Activated naive CD8-positive, alpha-beta T cell treated with anti-CD3 and anti-CD28 coated beads for 36 hours (primary cell): Measurements from ENCODE around the gene GALNT11. TPM values are rescaled to one million over a fixed set of nuclear protein-coding genes. Genes with fewer than 3 reads are reported as not detected.

Experiments used
- DNase-seq: peaks from one replicate; pipeline ENCODE4 v3.0.0; 2021
- H3K27ac Mint-ChIP-seq: one replicate; pipeline ENCODE4 v1.8.0; 2022; ENCODE audit warnings: mild to moderate bottlenecking, moderate library complexity, mixed read lengths
- H3K27me3 Mint-ChIP-seq: one replicate; pipeline ENCODE4 v1.8.0; 2022; ENCODE audit warnings: mild to moderate bottlenecking, mixed read lengths
- H3K36me3 Mint-ChIP-seq: one replicate; pipeline ENCODE4 v1.8.0; 2021; ENCODE audit warnings: mild to moderate bottlenecking, mixed read lengths
- H3K4me1 Mint-ChIP-seq: one replicate; pipeline ENCODE4 v1.8.0; 2021; ENCODE audit warnings: mixed read lengths
- H3K4me3 Mint-ChIP-seq: one replicate; pipeline ENCODE4 v1.8.0; 2022; ENCODE audit warnings: mild to moderate bottlenecking, moderate library complexity, mixed read lengths
- H3K9me3 Mint-ChIP-seq: one replicate; pipeline ENCODE4 v1.8.0; 2022; ENCODE audit warnings: mixed read lengths
- total RNA-seq, 2 experiments: library from RNA; stranded (reverse); gene quantifications; one replicate each; pipeline ENCODE4 v1.2.3, GENCODE V29; 2021

The GALNT11 gene
- total RNA-seq, 2 experiments from 2014 or later, result 18.6 to 19.0 TPM

GRCh38 chr7:152158801-152159587, 133.5 kb downstream of the GALNT11 start:
- peak overlapping the region; percentile 65 for H3K27ac Mint-ChIP-seq
- peaks cover 31% of the 10 kb centered on the region for H3K36me3 Mint-ChIP-seq
- H3K4me1 Mint-ChIP-seq, result peaks cover 15% of the 10 kb centered on the region
- no peak overlapping the region for H3K4me3 Mint-ChIP-seq
- H3K27me3 Mint-ChIP-seq, result no peaks in the 10 kb centered on the region
- H3K9me3 Mint-ChIP-seq, result no peaks in the 10 kb centered on the region
- DNase-seq, result no peak

- Mint-ChIP-seq H3K27me3 (no peaks in the 10 kb centered on the region), H3K27ac (no peak overlapping the region), H3K36me3 (peaks cover 31% of the 10 kb centered on the region), H3K9me3 (no peaks in the 10 kb centered on the region), H3K4me1 (peaks cover 15% of the 10 kb centered on the region), H3K4me3 (no peak overlapping the region)
- no peak for DNase-seq
Observed at GRCh38 chr7:152161171-152161570, 135.7 kb downstream of the GALNT11 start.

GRCh38 chr7:152162287-152162686, 136.8 kb downstream of the GALNT11 start:
- Mint-ChIP-seq H3K9me3 (no peaks in the 10 kb centered on the region), H3K4me3 (no peak overlapping the region), H3K27ac (no peak overlapping the region), H3K36me3 (peaks cover 35% of the 10 kb centered on the region), H3K27me3 (no peaks in the 10 kb centered on the region), H3K4me1 (peaks cover 15% of the 10 kb centered on the region)
- no peak for DNase-seq

Other genes starting within 250 kb of the GALNT11 start
- gene PRKAG2, start 148.6 kb upstream of the GALNT11 start, total RNA-seq, result 10 to 100 TPM; 18.7 to 19.4 TPM
- not detected for gene GALNTL5, start 69.2 kb upstream of the GALNT11 start, total RNA-seq